Measurements from ENCODE around the gene SH2D2A. TPM values are rescaled to one million over a fixed set of nuclear protein-coding genes. Genes with fewer than 3 reads are reported as not detected.

SH2D2A gene
- total RNA-seq, 1 donor from 2014 or later, result 1.1 TPM

DNA sequence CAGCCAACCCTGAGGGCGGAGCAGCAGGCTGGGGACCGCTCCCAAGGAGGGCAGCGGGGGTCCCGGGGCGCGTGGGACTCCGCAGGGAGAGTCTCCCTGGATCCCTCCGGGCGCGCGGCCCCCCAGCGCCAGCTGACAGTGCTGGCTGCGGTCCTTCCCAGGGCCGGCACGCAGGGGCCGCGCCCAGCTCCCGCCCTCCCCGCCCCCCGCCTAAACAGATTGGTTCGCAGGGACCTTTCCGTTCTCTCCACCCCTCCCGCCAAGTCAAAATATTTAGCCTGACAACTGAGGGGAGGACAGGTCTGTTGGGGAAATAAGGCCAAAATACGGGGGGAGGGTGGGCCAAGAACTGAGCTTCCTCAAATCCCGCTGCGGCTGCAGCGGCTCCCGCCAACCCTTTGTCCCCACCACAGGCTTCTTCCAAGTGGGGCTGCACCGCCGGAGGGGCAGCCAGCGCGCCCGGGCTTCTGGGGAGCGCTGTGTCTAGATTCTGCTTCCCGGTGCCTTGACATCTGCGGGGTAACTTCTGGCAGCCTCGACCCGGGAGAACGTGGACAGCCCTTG lies 42.4 kb upstream of the SH2D2A start, which contains the start of gene INSRR:
Gene INSRR, minus strand, starts transcription at position 159 of the 564 bp plus-strand sequence. CDS start 496 bp downstream, outside the sequence.
- Mint-ChIP-seq H3K27me3 (ENCODE audit: low read depth) (peaks cover 83% of the 10 kb centered on the region), H3K4me1 (peaks cover 27% of the 10 kb centered on the region), H3K9me3 (no peaks in the 10 kb centered on the region), H3K36me3 (ENCODE audit: low read depth) (no peaks in the 10 kb centered on the region), H3K4me3 (peak within 1 kb of the TSS; percentile 79), H3K27ac (ENCODE audit: unreplicated experiment) (no peak within 1 kb of the TSS)
- TF ChIP-seq, protein P1, sequence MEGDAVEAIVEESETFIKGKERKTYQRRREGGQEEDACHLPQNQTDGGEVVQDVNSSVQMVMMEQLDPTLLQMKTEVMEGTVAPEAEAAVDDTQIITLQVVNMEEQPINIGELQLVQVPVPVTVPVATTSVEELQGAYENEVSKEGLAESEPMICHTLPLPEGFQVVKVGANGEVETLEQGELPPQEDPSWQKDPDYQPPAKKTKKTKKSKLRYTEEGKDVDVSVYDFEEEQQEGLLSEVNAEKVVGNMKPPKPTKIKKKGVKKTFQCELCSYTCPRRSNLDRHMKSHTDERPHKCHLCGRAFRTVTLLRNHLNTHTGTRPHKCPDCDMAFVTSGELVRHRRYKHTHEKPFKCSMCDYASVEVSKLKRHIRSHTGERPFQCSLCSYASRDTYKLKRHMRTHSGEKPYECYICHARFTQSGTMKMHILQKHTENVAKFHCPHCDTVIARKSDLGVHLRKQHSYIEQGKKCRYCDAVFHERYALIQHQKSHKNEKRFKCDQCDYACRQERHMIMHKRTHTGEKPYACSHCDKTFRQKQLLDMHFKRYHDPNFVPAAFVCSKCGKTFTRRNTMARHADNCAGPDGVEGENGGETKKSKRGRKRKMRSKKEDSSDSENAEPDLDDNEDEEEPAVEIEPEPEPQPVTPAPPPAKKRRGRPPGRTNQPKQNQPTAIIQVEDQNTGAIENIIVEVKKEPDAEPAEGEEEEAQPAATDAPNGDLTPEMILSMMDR (conservative IDR thresholded peaks at IDR 0.05), result no peak
- no peak for DNase-seq (ENCODE audit: low read depth, low spot score)

DNA sequence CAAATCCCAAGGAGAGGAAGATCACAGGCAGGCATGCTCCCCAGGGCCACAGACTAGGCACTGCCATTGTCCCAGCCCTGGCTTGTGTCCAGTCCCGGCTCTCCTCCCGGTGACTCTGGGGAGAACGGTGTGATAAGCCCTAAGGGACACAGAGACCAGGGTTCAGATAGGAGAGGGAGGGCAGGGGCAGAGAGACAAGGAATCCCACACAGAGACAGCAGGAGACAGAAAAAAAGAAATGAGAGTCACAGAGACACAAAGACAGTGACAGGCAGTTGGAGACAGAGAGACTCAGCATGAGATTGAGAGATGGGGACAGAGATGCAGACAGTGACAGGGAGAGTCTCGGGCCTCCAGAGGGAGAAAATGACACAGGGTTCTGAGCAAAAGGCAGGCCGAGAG lies 41.9 kb upstream of the SH2D2A start:
- Mint-ChIP-seq H3K27ac (ENCODE audit: unreplicated experiment) (no peak overlapping the region), H3K36me3 (ENCODE audit: low read depth) (no peaks in the 10 kb centered on the region), H3K4me1 (peaks cover 22% of the 10 kb centered on the region), H3K4me3 (peak overlapping the region; percentile 79), H3K9me3 (no peaks in the 10 kb centered on the region), H3K27me3 (ENCODE audit: low read depth) (peaks cover 82% of the 10 kb centered on the region)
- TF ChIP-seq, protein P1 (conservative IDR thresholded peaks at IDR 0.05), result no peak
- no peak for DNase-seq (ENCODE audit: low read depth, low spot score)

DNA sequence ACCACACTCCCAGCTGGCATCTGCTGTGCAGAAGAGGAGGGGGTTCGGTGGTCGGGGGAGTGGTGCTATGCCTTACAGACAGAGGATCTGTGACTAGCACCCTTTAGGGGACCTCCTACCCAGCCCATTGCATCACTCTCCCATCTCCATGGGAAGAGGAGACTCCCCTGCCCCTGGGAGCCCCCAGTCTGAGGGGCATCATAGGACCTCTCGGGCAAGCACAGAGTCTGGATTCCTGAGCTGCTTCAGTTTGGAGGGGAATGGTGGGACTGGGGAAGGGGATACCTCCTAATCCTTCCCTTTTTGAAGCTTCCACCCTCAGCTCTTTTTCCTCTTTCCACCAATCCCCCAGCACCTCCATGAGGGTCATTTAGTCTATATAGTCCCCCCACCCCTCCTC lies 40.9 kb upstream of the SH2D2A start:
- DNase-seq (ENCODE audit: low read depth, low spot score), result no peak
- Mint-ChIP-seq H3K27ac (ENCODE audit: unreplicated experiment) (no peak overlapping the region), H3K9me3 (no peaks in the 10 kb centered on the region), H3K36me3 (ENCODE audit: low read depth) (no peaks in the 10 kb centered on the region), H3K27me3 (ENCODE audit: low read depth) (peaks cover 79% of the 10 kb centered on the region), H3K4me3 (no peak overlapping the region), H3K4me1 (peaks cover 16% of the 10 kb centered on the region)
- TF ChIP-seq, protein P1 (conservative IDR thresholded peaks at IDR 0.05), result no peak

DNA sequence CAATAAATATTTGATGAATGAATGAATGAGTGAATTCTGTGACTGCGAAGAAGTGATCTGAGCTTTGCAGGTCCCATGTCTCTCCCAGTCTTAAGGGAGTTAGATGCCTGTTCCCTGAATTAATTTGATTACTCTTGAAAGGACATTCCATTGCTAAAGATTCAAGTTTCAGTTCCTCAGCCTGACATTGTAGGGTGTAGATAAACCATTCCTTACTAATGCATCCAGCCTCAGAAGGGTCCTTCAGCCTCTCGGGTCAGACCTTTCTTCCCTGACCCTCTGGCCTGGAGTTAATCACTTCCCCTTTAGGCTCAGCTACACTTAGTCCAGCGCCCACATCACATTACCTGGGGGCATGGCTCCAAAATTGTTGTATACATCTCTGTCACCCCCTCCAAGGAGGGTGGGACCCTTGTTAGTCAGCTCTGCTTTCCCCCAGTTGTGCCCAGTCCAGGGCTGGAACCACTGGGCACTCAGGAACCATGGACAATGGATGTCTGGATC lies 39.7 kb upstream of the SH2D2A start:
- H3K4me1 Mint-ChIP-seq, result peaks cover 16% of the 10 kb centered on the region

DNA sequence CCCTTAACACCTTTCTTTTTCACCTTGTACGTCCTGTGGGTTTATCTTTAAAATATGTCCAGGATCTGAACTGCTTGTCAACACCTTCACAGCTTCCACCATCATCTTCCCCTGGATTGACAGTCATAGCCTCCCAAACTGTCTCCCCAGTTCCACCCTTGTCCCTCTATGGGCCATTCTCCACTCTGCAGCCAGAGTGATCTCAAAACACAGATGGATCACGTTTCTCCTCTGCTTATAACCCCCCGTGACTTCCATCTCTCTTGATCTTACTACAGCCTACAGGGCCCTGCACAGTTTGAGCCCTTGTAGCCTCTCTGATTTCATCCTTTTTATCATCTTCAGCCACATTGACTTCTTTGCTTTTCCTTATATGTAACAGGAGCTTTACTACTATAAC lies 38.0 kb upstream of the SH2D2A start:
- peaks cover 10% of the 10 kb centered on the region for H3K4me1 Mint-ChIP-seq
- H3K36me3 Mint-ChIP-seq (ENCODE audit: low read depth), result no peaks in the 10 kb centered on the region
- DNase-seq (ENCODE audit: low read depth, low spot score), result no peak
- H3K4me3 Mint-ChIP-seq, result no peak overlapping the region
- peaks cover 77% of the 10 kb centered on the region for H3K27me3 Mint-ChIP-seq (ENCODE audit: low read depth)
- no peak overlapping the region for H3K27ac Mint-ChIP-seq (ENCODE audit: unreplicated experiment)
- TF ChIP-seq, protein P1 (conservative IDR thresholded peaks at IDR 0.05), result no peak
- no peaks in the 10 kb centered on the region for H3K9me3 Mint-ChIP-seq

More for the DNA sequence above, 39.7 kb upstream of the SH2D2A start:
- Mint-ChIP-seq H3K36me3 (ENCODE audit: low read depth) (no peaks in the 10 kb centered on the region), H3K9me3 (no peaks in the 10 kb centered on the region), H3K4me3 (no peak overlapping the region), H3K27ac (ENCODE audit: unreplicated experiment) (no peak overlapping the region), H3K27me3 (ENCODE audit: low read depth) (peaks cover 74% of the 10 kb centered on the region)
- no peak for DNase-seq (ENCODE audit: low read depth, low spot score)
- TF ChIP-seq, protein P1 (conservative IDR thresholded peaks at IDR 0.05), result no peak

Measured in neural crest cell (in vitro differentiated cells).